Ovary (tissue), 3 donors: Measurements from ENCODE around the gene TRIP13.

Experiments
- CTCF ChIP-seq, 3 donors: fragments of 450-650 bp in 2 of 3; fragments of 200-600 bp in 1 of 3; IDR thresholded peaks; one replicate each; pipeline versions ENCODE4 v1.5.1 to v1.8.0; 2016 to 2022; ENCODE audit warnings: antibody characterized with exemption in 3 of 3, mild to moderate bottlenecking in 1 of 3
- EP300 ChIP-seq: sonication (generic); formaldehyde crosslinking; IDR thresholded peaks from one replicate; pipeline ENCODE4 v1.6.1; 2017; ENCODE audit warnings: antibody characterized with exemption
- POLR2A ChIP-seq: fragments of 450-650 bp; IDR thresholded peaks from one replicate; pipeline ENCODE4 v1.6.1; 2017; ENCODE audit warnings: antibody characterized with exemption, mild to moderate bottlenecking, moderate library complexity
- donor health status: DM: no; HTN: no; CAD: no.

GRCh38 chr5:930866-931265, 38.2 kb downstream of the TRIP13 start:
- TF ChIP-seq CTCF (IDR thresholded peaks at IDR 0.05) = no peak
- TF ChIP-seq EP300 = no peak
- no peak for TF ChIP-seq POLR2A
